ENCODE data around the gene BAZ2B. TPM values are rescaled to one million over a fixed set of nuclear protein-coding genes. Genes with fewer than 3 reads are reported as not detected.
"Not testable (repeated sequence)": the region's sequence is repeated elsewhere in the genome, so short reads cannot be mapped to it uniquely, and the experiment has no call there.

Gene BAZ2B
- total and polyA plus RNA-seq, 7 donors, result 7.6 to 156 (median 105) TPM

- H3K27ac ChIP-seq, result no peak overlapping the region
- no peaks in the 10 kb centered on the region for H3K27me3 ChIP-seq
- no peak for DNase-seq
- no peak overlapping the region for H3K4me3 ChIP-seq
- peaks cover 0 to 12% (median 0%) of the 10 kb centered on the region in 4 donors for H3K4me1 ChIP-seq
- 82 to 89% methylated on average over 2 of the region's 2 CpGs for WGBS, 2 donors
- no peaks in the 10 kb centered on the region for H3K9me3 ChIP-seq
- TF ChIP-seq POLR2A (IDR thresholded peaks at IDR 0.05), result no peak
- H3K36me3 ChIP-seq, result peaks cover 0 to 59% (median 16%) of the 10 kb centered on the region in 4 donors
- intact Hi-C loops (cut with DNase I), result no loop called here
These were observed 254.3 kb downstream of the BAZ2B start for GRCh38 chr2:159362094-159362493.

GRCh38 chr2:159361603-159362002, 254.7 kb downstream of the BAZ2B start:
- DNase-seq; H3K4me3 ChIP-seq; H3K27ac ChIP-seq; intact Hi-C loops (cut with DNase I); H3K9me3 ChIP-seq; H3K27me3 ChIP-seq: not testable (repeated sequence)
- H3K36me3 ChIP-seq, result peaks cover 0 to 62% (median 13%) of the 10 kb centered on the region in 4 donors
- peaks cover 0 to 12% (median 0%) of the 10 kb centered on the region in 4 donors for H3K4me1 ChIP-seq
- WGBS, 2 donors, result 93 to 97% methylated on average over 3 of the region's 3 CpGs

GRCh38 chr2:159356053-159356554, 260.2 kb downstream of the BAZ2B start:
- no peak overlapping the region for H3K4me3 ChIP-seq
- no peaks in the 10 kb centered on the region for H3K27me3 ChIP-seq
- intact Hi-C loops (cut with DNase I), result no loop called here
- H3K9me3 ChIP-seq, result no peaks in the 10 kb centered on the region
- no peak overlapping the region for H3K27ac ChIP-seq
- TF ChIP-seq, protein P1, sequence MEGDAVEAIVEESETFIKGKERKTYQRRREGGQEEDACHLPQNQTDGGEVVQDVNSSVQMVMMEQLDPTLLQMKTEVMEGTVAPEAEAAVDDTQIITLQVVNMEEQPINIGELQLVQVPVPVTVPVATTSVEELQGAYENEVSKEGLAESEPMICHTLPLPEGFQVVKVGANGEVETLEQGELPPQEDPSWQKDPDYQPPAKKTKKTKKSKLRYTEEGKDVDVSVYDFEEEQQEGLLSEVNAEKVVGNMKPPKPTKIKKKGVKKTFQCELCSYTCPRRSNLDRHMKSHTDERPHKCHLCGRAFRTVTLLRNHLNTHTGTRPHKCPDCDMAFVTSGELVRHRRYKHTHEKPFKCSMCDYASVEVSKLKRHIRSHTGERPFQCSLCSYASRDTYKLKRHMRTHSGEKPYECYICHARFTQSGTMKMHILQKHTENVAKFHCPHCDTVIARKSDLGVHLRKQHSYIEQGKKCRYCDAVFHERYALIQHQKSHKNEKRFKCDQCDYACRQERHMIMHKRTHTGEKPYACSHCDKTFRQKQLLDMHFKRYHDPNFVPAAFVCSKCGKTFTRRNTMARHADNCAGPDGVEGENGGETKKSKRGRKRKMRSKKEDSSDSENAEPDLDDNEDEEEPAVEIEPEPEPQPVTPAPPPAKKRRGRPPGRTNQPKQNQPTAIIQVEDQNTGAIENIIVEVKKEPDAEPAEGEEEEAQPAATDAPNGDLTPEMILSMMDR (IDR thresholded peaks at IDR 0.05), result no peak
- TF ChIP-seq POLR2AphosphoS5 (IDR thresholded peaks at IDR 0.05) (no peak), POLR2A (IDR thresholded peaks at IDR 0.05) (no peak), EP300 (IDR thresholded peaks at IDR 0.05) (no peak)
- WGBS, 2 donors, result 87 to 89% methylated on average over 8 of the region's 8 CpGs
- peaks cover 0 to 31% (median 2%) of the 10 kb centered on the region in 4 donors for H3K36me3 ChIP-seq
- H3K4me1 ChIP-seq, result peaks cover 0 to 12% (median 0%) of the 10 kb centered on the region in 4 donors
- no peak for DNase-seq

- Histone ChIP-seq H3K9me3 (no peaks in the 10 kb centered on the region), H3K4me1 (no peaks in the 10 kb centered on the region), H3K36me3 (peaks cover 0 to 59% (median 11%) of the 10 kb centered on the region in 4 donors), H3K27ac (no peak overlapping the region), H3K4me3 (no peak overlapping the region), H3K27me3 (no peaks in the 10 kb centered on the region)
- DNase-seq, result no peak
- intact Hi-C loops (cut with DNase I), result no loop called here
- WGBS, 2 donors, result 93 to 94% methylated on average over 3 of the region's 3 CpGs
- no peak for TF ChIP-seq POLR2A (IDR thresholded peaks at IDR 0.05)
- TF ChIP-seq POLR2AphosphoS5 (IDR thresholded peaks at IDR 0.05), result no peak
- TF ChIP-seq, protein P1 (IDR thresholded peaks at IDR 0.05), result no peak
- TF ChIP-seq EP300 (IDR thresholded peaks at IDR 0.05), result no peak
These were observed 264.4 kb downstream of the BAZ2B start for GRCh38 chr2:159351977-159352376.

DNA sequence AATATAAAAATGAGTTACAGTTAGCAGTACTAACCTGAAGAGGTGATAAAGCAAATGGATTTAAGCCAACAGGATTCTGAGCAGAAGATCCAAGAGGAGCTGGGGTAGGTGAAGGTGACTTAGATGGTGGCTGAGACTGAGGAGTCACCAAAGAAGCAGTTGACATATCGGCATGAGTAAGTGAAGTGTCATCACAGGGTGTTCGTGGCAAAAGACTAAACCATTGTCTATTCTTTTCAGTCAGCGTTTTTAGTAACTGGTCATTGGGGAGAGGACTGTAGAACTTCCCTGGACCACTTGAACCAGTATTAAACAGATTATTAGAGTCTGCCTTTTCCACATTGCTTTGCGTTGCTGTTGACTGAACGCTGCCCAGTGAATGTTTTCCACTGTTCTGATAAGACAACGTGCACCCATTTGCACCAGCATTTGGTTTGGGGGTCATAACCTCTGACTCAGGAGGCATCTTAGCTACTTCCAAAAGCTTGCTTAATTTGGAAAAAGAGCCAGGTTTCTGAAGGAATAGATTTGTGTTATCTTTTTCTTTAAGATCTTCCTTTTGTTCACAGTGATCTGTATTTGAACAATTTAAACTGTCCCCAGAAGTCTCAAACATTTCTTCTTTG, 266.6 kb downstream of the BAZ2B start:
- peaks cover 0 to 61% (median 14%) of the 10 kb centered on the region in 4 donors for H3K36me3 ChIP-seq
- no peak for DNase-seq
- no peaks in the 10 kb centered on the region for H3K27me3 ChIP-seq
- TF ChIP-seq EP300 (IDR thresholded peaks at IDR 0.05) (no peak), POLR2A (IDR thresholded peaks at IDR 0.05) (no peak), POLR2AphosphoS5 (IDR thresholded peaks at IDR 0.05) (no peak)
- TF ChIP-seq, protein P1 (IDR thresholded peaks at IDR 0.05), result no peak
- no peak overlapping the region for H3K4me3 ChIP-seq
- intact Hi-C loops (cut with DNase I), result no loop called here
- H3K4me1 ChIP-seq, result no peaks in the 10 kb centered on the region
- 95 to 97% methylated on average over 6 of the region's 6 CpGs for WGBS, 2 donors
- no peak overlapping the region for H3K27ac ChIP-seq
- H3K9me3 ChIP-seq, result no peaks in the 10 kb centered on the region

Data from sigmoid colon (tissue), 7 donors.